PFSK-1 (cell line): ENCODE data around the gene BCL2.

Source experiments
- FOXP2 ChIP-seq: optimal IDR thresholded peaks from 2 replicates; pipeline ENCODE3; 2011; ENCODE audit warnings: borderline replicate concordance, control low read depth, inconsistent platforms; ENCODE audit not compliant: insufficient read depth; ENCODE audit errors: extremely low read length, extremely low read depth
- POLR2AphosphoS5 ChIP-seq: IDR thresholded peaks from 2 replicates; pipeline ENCODE4 v1.6.1; 2012; ENCODE audit warnings: low read depth, mild to moderate bottlenecking, control low read depth, low read length, moderate library complexity
- REST ChIP-seq, 2 experiments: IDR thresholded peaks; 2 replicates each; pipeline versions ENCODE4 v1.6.1 to v1.8.0; 2011 to 2012; ENCODE audit warnings: low read depth in 2 of 2, low read length in 2 of 2, control low read depth in 1 of 2, inconsistent platforms in 1 of 2, mild to moderate bottlenecking in 1 of 2, moderate library complexity in 1 of 2; ENCODE audit not compliant: insufficient read depth in 1 of 2
- SIN3A ChIP-seq: IDR thresholded peaks from 2 replicates; pipeline ENCODE4 v1.6.1; 2012; ENCODE audit warnings: mild to moderate bottlenecking, low read length, moderate library complexity, borderline replicate concordance; ENCODE audit not compliant: insufficient read depth
- TAF1 ChIP-seq: IDR thresholded peaks from 2 replicates; pipeline ENCODE4 v1.6.1; 2012; ENCODE audit warnings: low read length, control low read depth, borderline replicate concordance; ENCODE audit not compliant: insufficient read depth

BCL2 gene

GRCh38 chr18:63145851-63146555 lies 173.6 kb downstream of the BCL2 start:
- TF ChIP-seq SIN3A: no peak
- no peak for TF ChIP-seq TAF1
- TF ChIP-seq REST (IDR thresholded peaks at IDR 0.05; ENCODE audit: insufficient read depth in 1 of 2, low read depth in 2 of 2, low read length in 2 of 2): no peak
- TF ChIP-seq POLR2AphosphoS5: no peak

- no peak for TF ChIP-seq SIN3A
Measured at GRCh38 chr18:63145166-63145850, 174.3 kb downstream of the BCL2 start.

GRCh38 chr18:63144748-63145147 lies 174.8 kb downstream of the BCL2 start:
- no peak for TF ChIP-seq REST (IDR thresholded peaks at IDR 0.05; ENCODE audit: insufficient read depth in 1 of 2, low read depth in 2 of 2, low read length in 2 of 2)
- TF ChIP-seq POLR2AphosphoS5: no peak
- no peak for TF ChIP-seq FOXP2
- no peak for TF ChIP-seq TAF1
- TF ChIP-seq SIN3A: no peak

GRCh38 chr18:63143330-63143771 lies 176.2 kb downstream of the BCL2 start:
- TF ChIP-seq SIN3A (no peak), REST (IDR thresholded peaks at IDR 0.05; ENCODE audit: insufficient read depth in 1 of 2, low read depth in 2 of 2, low read length in 2 of 2) (no peak)

- no peak for TF ChIP-seq FOXP2
- no peak for TF ChIP-seq TAF1
- no peak for TF ChIP-seq REST (IDR thresholded peaks at IDR 0.05; ENCODE audit: insufficient read depth in 1 of 2, low read depth in 2 of 2, low read length in 2 of 2)
- TF ChIP-seq SIN3A: no peak
- TF ChIP-seq POLR2AphosphoS5: no peak
Measured at GRCh38 chr18:63142594-63143225, 176.9 kb downstream of the BCL2 start.
